Osteoblast (primary cell): ENCODE data around the gene ADK. TPM values are rescaled to one million over a fixed set of nuclear protein-coding genes. Genes with fewer than 3 reads are reported as not detected.

Experiments used
- DNase-seq: peaks from one replicate; pipeline ENCODE4 v3.0.0; 2011; ENCODE audit warnings: low spot score, mixed read lengths; ENCODE audit not compliant: insufficient read length; ENCODE audit errors: missing footprints
- H2AFZ ChIP-seq: 2 replicates; pipeline ENCODE4 v1.6.0; 2011; ENCODE audit warnings: mild to moderate bottlenecking, low read length
- H3K27ac ChIP-seq: 2 replicates; pipeline ENCODE4 v1.5.1; 2011; ENCODE audit warnings: mild to moderate bottlenecking, low read depth, low read length, moderate library complexity
- H3K27me3 ChIP-seq: 2 replicates; pipeline ENCODE4 v1.6.0; 2012; ENCODE audit warnings: mild to moderate bottlenecking, control low read depth, inconsistent platforms, low read length, moderate library complexity; ENCODE audit not compliant: insufficient read depth
- H3K36me3 ChIP-seq: 2 replicates; pipeline ENCODE4 v1.5.1; 2011; ENCODE audit warnings: mild to moderate bottlenecking, low read length, control low read depth, moderate library complexity; ENCODE audit not compliant: insufficient read depth
- H3K4me1 ChIP-seq: 2 replicates; pipeline ENCODE4 v1.5.1; 2011; ENCODE audit warnings: mild to moderate bottlenecking, low read length, control low read depth, moderate library complexity; ENCODE audit not compliant: insufficient read depth
- H3K4me2 ChIP-seq: 2 replicates; pipeline ENCODE4 v1.6.0; 2011; ENCODE audit warnings: mild to moderate bottlenecking, low read length; ENCODE audit not compliant: insufficient read depth
- H3K4me3 ChIP-seq: fragments of 200-600 bp; sonication (generic); 3 replicates; pipeline ENCODE4 v1.5.1; 2012; ENCODE audit warnings: mild to moderate bottlenecking, low read length, inconsistent platforms; ENCODE audit not compliant: insufficient read depth
- H3K79me2 ChIP-seq: 2 replicates; pipeline ENCODE4 v1.6.0; 2012; ENCODE audit warnings: mild to moderate bottlenecking, low read length, control low read depth, inconsistent platforms; ENCODE audit not compliant: insufficient read depth
- H3K9me3 ChIP-seq: 2 replicates; pipeline ENCODE4 v1.5.1; 2011; ENCODE audit warnings: low read depth, low read length, control low read depth
- H4K20me1 ChIP-seq: 2 replicates; pipeline ENCODE4 v1.6.0; 2012; ENCODE audit warnings: mild to moderate bottlenecking, low read length, control low read depth; ENCODE audit not compliant: insufficient read depth
- CTCF ChIP-seq: IDR thresholded peaks from 2 replicates; pipeline ENCODE4 v1.5.1; 2011; ENCODE audit warnings: mild to moderate bottlenecking, low read depth, low read length, moderate library complexity; ENCODE audit errors: extremely low read depth
- total RNA-seq: library from RNA; depleted of rRNA; stranded (reverse); fragments of >200 nt; gene quantifications from 2 replicates; pipeline ENCODE4 v1.2.3, GENCODE V29; 2012

Gene ADK
- total RNA-seq, 1 donor, result 34.0 TPM

DNA sequence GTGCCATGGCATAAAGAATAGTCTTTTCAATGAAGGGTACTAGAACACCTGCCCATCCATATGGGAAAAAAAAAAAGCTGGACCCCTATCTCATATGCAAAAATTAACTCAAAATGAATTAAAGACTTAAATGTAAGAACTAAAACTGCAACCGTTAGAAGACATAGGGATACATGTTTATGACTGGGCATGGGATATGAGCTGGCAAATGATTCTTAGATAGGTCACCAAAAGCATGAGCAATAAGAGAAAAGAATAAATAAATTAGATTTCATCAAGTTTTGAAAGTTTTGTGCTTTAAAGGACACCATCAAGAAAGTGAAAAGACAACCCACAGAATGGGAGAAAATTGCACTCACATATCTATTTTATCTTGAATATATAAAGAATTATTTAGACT lies 222.0 kb downstream of the ADK start:
- DNase-seq, result no peak
- no peak for TF ChIP-seq CTCF
- Histone ChIP-seq H3K36me3 (no peaks in the 10 kb centered on the region), H3K27me3 (no peaks in the 10 kb centered on the region), H3K79me2 (peaks cover 11% of the 10 kb centered on the region), H3K9me3 (no peaks in the 10 kb centered on the region), H3K4me2 (no peak overlapping the region), H2AFZ (no peak overlapping the region), H3K4me1 (peaks cover 14% of the 10 kb centered on the region), H4K20me1 (no peaks in the 10 kb centered on the region), H3K4me3 (no peak overlapping the region), H3K27ac (no peak overlapping the region)

DNA sequence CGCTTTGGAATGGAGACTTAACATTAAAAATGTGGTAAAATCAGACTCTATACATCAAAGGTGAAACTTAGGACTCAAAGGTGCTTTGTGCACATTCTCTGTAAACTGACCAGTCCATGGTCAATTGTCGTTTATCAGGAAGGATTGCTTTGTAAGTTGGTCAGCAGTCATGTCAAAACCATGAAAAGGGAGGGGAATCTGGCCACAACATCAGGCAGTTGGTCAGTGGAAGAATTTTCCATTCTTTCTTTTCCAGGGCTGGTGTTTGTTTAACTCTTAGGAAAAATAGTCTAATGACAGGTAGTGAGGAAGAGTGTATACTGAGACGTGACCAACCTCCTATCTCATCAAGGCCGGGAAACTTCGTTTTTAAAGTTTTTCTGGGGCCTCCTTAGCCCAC lies 226.5 kb downstream of the ADK start:
- H3K27me3 ChIP-seq, result no peaks in the 10 kb centered on the region
- H2AFZ ChIP-seq, result no peak overlapping the region
- DNase-seq, result no peak
- H3K27ac ChIP-seq, result no peak overlapping the region
- no peaks in the 10 kb centered on the region for H3K36me3 ChIP-seq
- peaks cover 15% of the 10 kb centered on the region for H3K79me2 ChIP-seq
- peaks cover 4% of the 10 kb centered on the region for H3K4me1 ChIP-seq
- no peak overlapping the region for H3K4me3 ChIP-seq
- no peaks in the 10 kb centered on the region for H3K9me3 ChIP-seq
- TF ChIP-seq CTCF, result no peak
- no peak overlapping the region for H3K4me2 ChIP-seq
- no peaks in the 10 kb centered on the region for H4K20me1 ChIP-seq

DNA sequence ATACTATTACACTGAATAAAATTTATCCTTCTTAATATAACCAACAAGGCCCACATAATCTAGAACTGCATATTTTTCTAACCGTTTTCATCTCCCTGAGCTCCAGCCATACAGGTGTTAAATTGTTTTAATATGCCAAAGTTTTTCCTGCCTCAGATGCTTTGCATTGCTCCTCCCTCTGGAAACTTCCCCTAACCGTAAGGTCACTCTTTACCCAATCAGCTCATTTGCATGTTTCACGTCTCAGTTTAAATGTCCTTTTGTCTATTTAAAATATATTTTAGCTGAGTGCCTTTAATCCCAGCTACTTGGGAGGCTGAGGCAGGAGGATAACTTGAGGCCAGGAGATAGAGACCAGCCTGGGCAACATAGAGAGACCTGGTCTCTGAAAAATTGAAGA lies 228.5 kb downstream of the ADK start:
- TF ChIP-seq CTCF, result no peak
- Histone ChIP-seq H3K79me2 (peaks cover 15% of the 10 kb centered on the region), H3K27ac (no peak overlapping the region), H3K36me3 (no peaks in the 10 kb centered on the region), H3K27me3 (no peaks in the 10 kb centered on the region), H3K4me2 (no peak overlapping the region), H3K4me1 (no peaks in the 10 kb centered on the region), H3K9me3 (no peaks in the 10 kb centered on the region), H2AFZ (no peak overlapping the region), H3K4me3 (no peak overlapping the region), H4K20me1 (no peaks in the 10 kb centered on the region)
- DNase-seq, result no peak

GRCh38 chr10:74380795-74381194 lies 229.8 kb downstream of the ADK start:
- H3K4me3 ChIP-seq, result no peak overlapping the region

More at GRCh38 chr10:74380795-74381194, 229.8 kb downstream of the ADK start:
- Histone ChIP-seq H3K27me3 (no peaks in the 10 kb centered on the region), H3K4me1 (no peaks in the 10 kb centered on the region), H3K27ac (no peak overlapping the region), H3K4me2 (no peak overlapping the region), H3K36me3 (no peaks in the 10 kb centered on the region), H4K20me1 (no peaks in the 10 kb centered on the region), H2AFZ (no peak overlapping the region), H3K9me3 (no peaks in the 10 kb centered on the region), H3K79me2 (peaks cover 12% of the 10 kb centered on the region)
- TF ChIP-seq CTCF, result no peak
- no peak for DNase-seq
